ENCODE measurements around the gene CEP131. TPM values are rescaled to one million over a fixed set of nuclear protein-coding genes. Genes with fewer than 3 reads are reported as not detected.

The CEP131 gene
- total RNA-seq, 2 donors from 2014 or later: 4.9 to 5.7 TPM

GRCh38 chr17:81209141-81209540, 13.6 kb downstream of the CEP131 start:
- DNase-seq: no peak
- ATAC-seq: no peak
- intact Hi-C loops (cut with DNase I): loop anchor here in 1 of 2 donors (10.0 kb wide), 1 partner anchor 64 kb away; no protein-coding TSS in a partner anchor

- no peak for DNase-seq
- ATAC-seq: no peak
- intact Hi-C loops (cut with DNase I): loop anchor here in 1 of 2 donors (10.0 kb wide), 1 partner anchor 64 kb away; no protein-coding TSS in a partner anchor
Observed at GRCh38 chr17:81208651-81209050, 14.1 kb downstream of the CEP131 start.

GRCh38 chr17:81207610-81208581, 14.9 kb downstream of the CEP131 start:
- DNase-seq (no peak), ATAC-seq (no peak)
- intact Hi-C loops (cut with DNase I): loop anchor here in 1 of 2 donors (10.0 kb wide), 1 partner anchor 63 kb away; no protein-coding TSS in a partner anchor

- no peak for DNase-seq
- no peak for ATAC-seq
- intact Hi-C loops (cut with DNase I): loop anchor here in 1 of 2 donors (10.0 kb wide), 1 partner anchor 62 kb away; no protein-coding TSS in a partner anchor
Observed at GRCh38 chr17:81206657-81207056, 16.1 kb downstream of the CEP131 start.

- no peak for DNase-seq
- intact Hi-C loops (cut with DNase I): loop anchor here in 1 of 2 donors (10.0 kb wide), 1 partner anchor 61 kb away; no protein-coding TSS in a partner anchor
- no peak for ATAC-seq
Observed at GRCh38 chr17:81206166-81206565, 16.6 kb downstream of the CEP131 start.

GRCh38 chr17:81204578-81204977, 18.2 kb downstream of the CEP131 start:
- ATAC-seq: no peak
- intact Hi-C loops (cut with DNase I): loop anchor here (5.0 to 10.0 kb wide), 2 partner anchors 57 to 60 kb away; no protein-coding TSS in a partner anchor
- no peak for DNase-seq

GRCh38 chr17:81203136-81203535, 19.6 kb downstream of the CEP131 start:
- ATAC-seq (no peak), DNase-seq (no peak)
- intact Hi-C loops (cut with DNase I): loop anchor here (5.0 to 10.0 kb wide), 2 partner anchors 56 to 58 kb away; no protein-coding TSS in a partner anchor

GRCh38 chr17:81202318-81202717, 20.4 kb downstream of the CEP131 start:
- intact Hi-C loops (cut with DNase I): loop anchor here (5.0 to 10.0 kb wide), 2 partner anchors 55 to 58 kb away; no protein-coding TSS in a partner anchor
- DNase-seq (no peak), ATAC-seq (no peak)

- intact Hi-C loops (cut with DNase I): loop anchor here (5.0 to 10.0 kb wide), 2 partner anchors 54 to 56 kb away; no protein-coding TSS in a partner anchor
- ATAC-seq: peak; percentile 63 to 74
- DNase-seq: peak; percentile 59
Observed at GRCh38 chr17:81200695-81201580, 21.8 kb downstream of the CEP131 start.

GRCh38 chr17:81200201-81200600, 22.6 kb downstream of the CEP131 start:
- intact Hi-C loops (cut with DNase I): loop anchor here (5.0 to 10.0 kb wide), 2 partner anchors 53 to 55 kb away; no protein-coding TSS in a partner anchor
- DNase-seq (no peak), ATAC-seq (no peak)

GRCh38 chr17:81199482-81199830, 23.3 kb downstream of the CEP131 start:
- DNase-seq: no peak
- no peak for ATAC-seq
- intact Hi-C loops (cut with DNase I): no loop called here

- intact Hi-C loops (cut with DNase I): no loop called here
- DNase-seq (no peak), ATAC-seq (no peak)
Observed at GRCh38 chr17:81198826-81199481, 23.8 kb downstream of the CEP131 start.

GRCh38 chr17:81197831-81198490, 24.8 kb downstream of the CEP131 start:
- DNase-seq (no peak), ATAC-seq (no peak)
- intact Hi-C loops (cut with DNase I): no loop called here

GRCh38 chr17:81197409-81197795, 25.4 kb downstream of the CEP131 start:
- ATAC-seq (no peak), DNase-seq (no peak)
- intact Hi-C loops (cut with DNase I): no loop called here

GRCh38 chr17:81196505-81197408, 26.0 kb downstream of the CEP131 start:
- ATAC-seq (no peak), DNase-seq (no peak)
- intact Hi-C loops (cut with DNase I): no loop called here

GRCh38 chr17:81195941-81196495, 26.7 kb downstream of the CEP131 start:
- intact Hi-C loops (cut with DNase I): no loop called here
- ATAC-seq: no peak

More at GRCh38 chr17:81195941-81196495, 26.7 kb downstream of the CEP131 start:
- DNase-seq: no peak
